Measurements from ENCODE around the gene SSBP4. TPM values are rescaled to one million over a fixed set of nuclear protein-coding genes. Genes with fewer than 3 reads are reported as not detected.
A peak's percentile ranks its signal among the peaks of the same experiment; 100 is the strongest.

Gene SSBP4
- total and polyA plus RNA-seq, 2 donors (not counting 1 experiment from before 2014, with no cell fraction given) = 37.0 to 64.2 TPM

- Mint-ChIP-seq H3K9me3 (ENCODE audit: insufficient read depth) (no peaks in the 10 kb centered on the region), H3K4me1 (peaks cover 27% of the 10 kb centered on the region), H3K27me3 (no peaks in the 10 kb centered on the region), H3K27ac (peak overlapping the region; percentile 77), H3K4me3 (no peak overlapping the region)
- Histone ChIP-seq H3K36me3 (replicated peaks in 1 of 2; ENCODE audit: control extremely low read depth in 1 of 2, control insufficient read depth in 1 of 2, extremely low read depth in 1 of 2, insufficient read depth in 2 of 2, low read length in 1 of 2) (no peaks in the 10 kb centered on the region), H3K27me3 (replicated peaks in 1 of 4; ENCODE audit: control extremely low read depth in 1 of 4, control insufficient read depth in 3 of 4, insufficient read depth in 4 of 4, low read length in 3 of 4) (no peaks in the 10 kb centered on the region), H3K27ac (ENCODE audit: low read length in 2 of 2) (no peak overlapping the region), H3K79me2 (ENCODE audit: control insufficient read depth, insufficient read depth, low read length) (peaks cover 26% of the 10 kb centered on the region), H3K9me3 (ENCODE audit: control extremely low read depth in 1 of 3, control insufficient read depth in 2 of 3, insufficient read depth in 1 of 3, low read length in 2 of 3) (no peaks in the 10 kb centered on the region), H3K4me1 (ENCODE audit: control insufficient read depth in 2 of 2, insufficient read depth in 2 of 2, low read length in 2 of 2) (peaks cover 26 to 38% of the 10 kb centered on the region in 2 donors), H3K4me2 (replicated peaks; ENCODE audit: low read depth, low read length, poor library complexity, severe bottlenecking) (no peak overlapping the region), H4K20me1 (ENCODE audit: control insufficient read depth, insufficient read depth, low read length, poor library complexity, severe bottlenecking) (peaks cover 23% of the 10 kb centered on the region), H3K9ac (ENCODE audit: low read length) (no peak overlapping the region), H3K4me3 (ENCODE audit: control extremely low read depth in 1 of 5, extremely low read depth in 1 of 5, insufficient read depth in 1 of 5, low read depth in 2 of 5, low read length in 4 of 5) (no peak overlapping the region), H2AFZ (ENCODE audit: insufficient read depth, low read depth, low read length, poor library complexity, severe bottlenecking) (no peak overlapping the region)
- 91% methylated on average over 15 of the region's 16 CpGs for WGBS (ENCODE audit: insufficient coverage)
- DNase-seq (peak; percentile 43), ATAC-seq (ENCODE audit: low read depth) (no peak)
- POLR2A ChIA-PET = interaction anchor here (1.2 kb wide), 1 partner anchor 148 kb away, joined by 5 read pairs; no protein-coding TSS in a partner anchor
- TF ChIP-seq EZH2 (IDR thresholded peaks at IDR 0.05; ENCODE audit: borderline replicate concordance, insufficient read depth, low read depth, low read length, poor library complexity, severe bottlenecking) = no peak
- no peak for TF ChIP-seq CTCF (IDR thresholded peaks at IDR 0.05)
- CTCF ChIA-PET = interaction anchor here (2.4 kb wide), 1 partner anchor 39 kb away, joined by 7 read pairs; no protein-coding TSS in a partner anchor
- intact Hi-C loops (cut with micrococcal nuclease) = no loop called here
Observed at GRCh38 chr19:18427080-18427742, 8.0 kb downstream of the SSBP4 start.

- Histone ChIP-seq H3K4me3 (ENCODE audit: control extremely low read depth in 1 of 5, extremely low read depth in 1 of 5, insufficient read depth in 1 of 5, low read depth in 2 of 5, low read length in 4 of 5) (no peak overlapping the region), H3K36me3 (replicated peaks in 1 of 2; ENCODE audit: control extremely low read depth in 1 of 2, control insufficient read depth in 1 of 2, extremely low read depth in 1 of 2, insufficient read depth in 2 of 2, low read length in 1 of 2) (no peaks in the 10 kb centered on the region), H3K9ac (ENCODE audit: low read length) (no peak overlapping the region), H3K27me3 (replicated peaks in 1 of 4; ENCODE audit: control extremely low read depth in 1 of 4, control insufficient read depth in 3 of 4, insufficient read depth in 4 of 4, low read length in 3 of 4) (no peaks in the 10 kb centered on the region), H3K79me2 (ENCODE audit: control insufficient read depth, insufficient read depth, low read length) (peaks cover 23% of the 10 kb centered on the region), H3K9me3 (ENCODE audit: control extremely low read depth in 1 of 3, control insufficient read depth in 2 of 3, insufficient read depth in 1 of 3, low read length in 2 of 3) (no peaks in the 10 kb centered on the region), H3K4me2 (replicated peaks; ENCODE audit: low read depth, low read length, poor library complexity, severe bottlenecking) (no peak overlapping the region), H3K4me1 (ENCODE audit: control insufficient read depth in 2 of 2, insufficient read depth in 2 of 2, low read length in 2 of 2) (peaks cover 23 to 38% of the 10 kb centered on the region in 2 donors), H2AFZ (ENCODE audit: insufficient read depth, low read depth, low read length, poor library complexity, severe bottlenecking) (no peak overlapping the region), H3K27ac (ENCODE audit: low read length in 2 of 2) (no peak overlapping the region), H4K20me1 (ENCODE audit: control insufficient read depth, insufficient read depth, low read length, poor library complexity, severe bottlenecking) (peaks cover 20% of the 10 kb centered on the region)
- 94% methylated on average over 9 of the region's 12 CpGs for WGBS (ENCODE audit: insufficient coverage)
- CTCF ChIA-PET = interaction anchor here (1.0 to 1.4 kb wide), 2 partner anchors 9 to 34 kb away, joined by 3 to 5 read pairs; partner anchors contain the start of gene SSBP4
- Mint-ChIP-seq H3K4me3 (no peak overlapping the region), H3K27ac (peak overlapping the region; percentile 41), H3K9me3 (ENCODE audit: insufficient read depth) (no peaks in the 10 kb centered on the region), H3K27me3 (no peaks in the 10 kb centered on the region), H3K4me1 (peaks cover 25% of the 10 kb centered on the region)
- intact Hi-C loops (cut with micrococcal nuclease) = no loop called here
- DNase-seq = no peak
- POLR2A ChIA-PET = interaction anchor here (1.2 to 2.1 kb wide), 2 partner anchors 8 to 148 kb away, joined by 5 to 15 read pairs; partner anchors contain the start of gene SSBP4
- TF ChIP-seq CTCF (IDR thresholded peaks at IDR 0.05) = no peak
- no peak for TF ChIP-seq EZH2 (IDR thresholded peaks at IDR 0.05; ENCODE audit: borderline replicate concordance, insufficient read depth, low read depth, low read length, poor library complexity, severe bottlenecking)
- ATAC-seq (ENCODE audit: low read depth) = no peak
Observed at GRCh38 chr19:18427743-18428113, 8.5 kb downstream of the SSBP4 start.
